Retinal pigment epithelial cell (primary cell): ENCODE data around the gene SF3B4.
A peak's percentile ranks its signal among the peaks of the same experiment; 100 is the strongest.
"Not testable (repeated sequence)": the region's sequence is repeated elsewhere in the genome, so short reads cannot be mapped to it uniquely, and the experiment has no call there.

Source experiments
- DNase-seq: peaks from one replicate; pipeline ENCODE4 v3.0.0-alpha.2; 2010; ENCODE audit warnings: low read depth
- H3K4me3 ChIP-seq: 2 replicates; pipeline ENCODE4 v1.5.1; 2011; ENCODE audit warnings: mild to moderate bottlenecking, low read length, control low read depth, moderate library complexity
- TF ChIP-seq, protein P1 (sequence below): conservative IDR thresholded peaks from 2 replicates; pipeline ENCODE4 v1.5.1; 2011; ENCODE audit warnings: low read depth, low read length, control low read depth, inconsistent platforms

SF3B4 gene

GRCh38 chr1:149888999-149889289, 38.7 kb downstream of the SF3B4 start:
- DNase-seq: no peak
- TF ChIP-seq, protein P1, sequence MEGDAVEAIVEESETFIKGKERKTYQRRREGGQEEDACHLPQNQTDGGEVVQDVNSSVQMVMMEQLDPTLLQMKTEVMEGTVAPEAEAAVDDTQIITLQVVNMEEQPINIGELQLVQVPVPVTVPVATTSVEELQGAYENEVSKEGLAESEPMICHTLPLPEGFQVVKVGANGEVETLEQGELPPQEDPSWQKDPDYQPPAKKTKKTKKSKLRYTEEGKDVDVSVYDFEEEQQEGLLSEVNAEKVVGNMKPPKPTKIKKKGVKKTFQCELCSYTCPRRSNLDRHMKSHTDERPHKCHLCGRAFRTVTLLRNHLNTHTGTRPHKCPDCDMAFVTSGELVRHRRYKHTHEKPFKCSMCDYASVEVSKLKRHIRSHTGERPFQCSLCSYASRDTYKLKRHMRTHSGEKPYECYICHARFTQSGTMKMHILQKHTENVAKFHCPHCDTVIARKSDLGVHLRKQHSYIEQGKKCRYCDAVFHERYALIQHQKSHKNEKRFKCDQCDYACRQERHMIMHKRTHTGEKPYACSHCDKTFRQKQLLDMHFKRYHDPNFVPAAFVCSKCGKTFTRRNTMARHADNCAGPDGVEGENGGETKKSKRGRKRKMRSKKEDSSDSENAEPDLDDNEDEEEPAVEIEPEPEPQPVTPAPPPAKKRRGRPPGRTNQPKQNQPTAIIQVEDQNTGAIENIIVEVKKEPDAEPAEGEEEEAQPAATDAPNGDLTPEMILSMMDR: no peak
- peak overlapping the region; percentile 68 for H3K4me3 ChIP-seq

- TF ChIP-seq, protein P1: peak; percentile 68
- DNase-seq: peak; percentile 69
- H3K4me3 ChIP-seq: peak overlapping the region; percentile 68
Measured at GRCh38 chr1:149888247-149888998, 39.2 kb downstream of the SF3B4 start.

DNA sequence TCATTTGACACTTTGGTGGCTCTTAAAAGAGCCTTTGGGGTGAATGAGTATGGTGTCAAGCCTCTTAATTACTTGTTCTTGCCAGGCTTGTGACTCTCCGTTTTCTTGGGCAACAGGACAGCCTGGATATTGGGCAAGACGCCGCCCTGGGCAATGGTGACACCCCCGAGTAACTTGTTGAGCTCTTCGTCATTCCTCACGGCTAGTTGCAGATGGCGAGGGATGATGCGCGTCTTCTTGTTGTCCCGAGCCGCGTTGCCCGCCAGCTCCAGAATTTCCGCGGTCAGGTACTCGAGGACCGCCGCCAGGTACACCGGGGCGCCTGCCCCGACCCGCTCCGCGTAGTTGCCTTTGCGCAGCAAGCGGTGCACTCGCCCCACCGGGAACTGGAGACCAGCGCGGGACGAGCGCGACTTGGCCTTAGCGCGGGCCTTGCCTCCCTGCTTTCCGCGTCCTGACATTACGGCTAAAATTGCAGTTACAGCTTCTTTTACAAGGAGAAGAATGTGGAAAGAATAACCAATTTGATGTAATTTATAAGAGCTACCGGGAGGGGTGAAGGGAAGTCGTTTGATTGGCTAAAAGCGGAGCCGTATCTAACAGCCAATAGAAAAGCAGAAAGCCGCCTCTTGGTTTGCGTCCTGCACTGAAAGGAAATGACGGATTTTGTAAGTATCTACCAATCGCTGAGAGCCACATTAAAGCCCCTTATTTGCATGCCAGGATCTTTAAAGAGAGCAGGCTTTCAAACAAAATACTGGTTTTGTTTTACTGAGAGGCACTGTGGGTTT, 40.0 kb downstream of the SF3B4 start:
- TF ChIP-seq, protein P1: no peak

GRCh38 chr1:149887196-149887455, 40.5 kb downstream of the SF3B4 start:
- peak overlapping the region; percentile 68 for H3K4me3 ChIP-seq
- not testable (repeated sequence) for DNase-seq

More for the DNA sequence above, 40.0 kb downstream of the SF3B4 start:
- peak overlapping the region; percentile 68 for H3K4me3 ChIP-seq
- DNase-seq: peak; percentile 97

DNA sequence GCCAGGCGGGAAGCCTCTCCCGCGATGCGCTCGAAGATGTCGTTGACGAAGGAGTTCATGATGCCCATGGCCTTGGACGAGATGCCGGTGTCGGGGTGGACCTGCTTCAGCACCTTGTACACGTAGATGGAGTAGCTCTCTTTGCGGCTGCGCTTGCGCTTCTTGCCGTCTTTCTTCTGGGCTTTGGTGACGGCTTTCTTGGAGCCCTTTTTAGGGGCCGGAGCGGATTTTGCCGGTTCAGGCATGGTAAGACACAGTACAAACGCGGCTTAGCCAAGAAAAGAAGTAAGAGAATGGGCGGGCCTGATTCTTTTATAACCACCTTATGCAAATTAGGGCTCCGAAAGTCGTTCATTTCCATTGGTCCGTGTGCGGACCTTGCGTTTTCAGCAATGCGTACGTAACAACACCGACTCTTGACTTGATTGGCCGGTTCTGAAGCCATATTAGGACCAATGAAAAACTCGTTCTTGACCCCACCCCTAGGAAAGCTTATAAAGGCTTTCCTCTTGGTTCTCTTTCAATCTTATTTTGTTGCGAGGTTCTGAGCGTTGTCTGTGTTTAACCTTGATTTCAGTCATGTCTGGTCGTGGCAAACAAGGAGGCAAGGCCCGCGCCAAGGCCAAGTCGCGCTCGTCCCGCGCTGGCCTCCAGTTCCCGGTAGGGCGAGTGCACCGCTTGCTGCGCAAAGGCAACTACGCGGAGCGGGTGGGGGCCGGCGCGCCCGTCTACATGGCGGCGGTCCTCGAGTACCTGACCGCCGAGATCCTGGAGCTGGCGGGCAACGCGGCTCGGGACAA, 41.0 kb downstream of the SF3B4 start:
- DNase-seq: peak; percentile 99
- TF ChIP-seq, protein P1: no peak
- H3K4me3 ChIP-seq: peak overlapping the region; percentile 68

- not testable (repeated sequence) for DNase-seq
- H3K4me3 ChIP-seq: peak overlapping the region; percentile 63
Measured at GRCh38 chr1:149886121-149886395, 41.5 kb downstream of the SF3B4 start.

GRCh38 chr1:149885339-149886120, 42.1 kb downstream of the SF3B4 start:
- TF ChIP-seq, protein P1: peak; percentile 11
- no peak for DNase-seq
- H3K4me3 ChIP-seq: peak overlapping the region; percentile 63
